K562 (cell line): ENCODE results near the gene TRPC3. TPM values are rescaled to one million over a fixed set of nuclear protein-coding genes. Genes with fewer than 3 reads are reported as not detected.

Source experiments
- NCOA6 ChIP-seq: fragments of 450-650 bp; IDR thresholded peaks from 2 replicates; pipeline ENCODE4 v1.6.1; 2017; ENCODE audit warnings: mild to moderate bottlenecking
- TAF15 ChIP-seq: fragments of 200-400 bp; formaldehyde crosslinking; IDR thresholded peaks from 2 replicates; pipeline ENCODE4 v1.6.1; 2017; ENCODE audit warnings: mild to moderate bottlenecking, low read depth, low read length, moderate library complexity
- ZNF134 ChIP-seq: fragments of 250-450 bp; sonication (Bioruptor Pico); conservative IDR thresholded peaks from 2 replicates; pipeline ENCODE4 v1.4.0; 2020
- ZNF165 ChIP-seq: fragments of 250-450 bp; sonication (Bioruptor Pico); IDR thresholded peaks from 2 replicates; pipeline ENCODE4 v1.4.0; 2020; ENCODE audit warnings: borderline replicate concordance
- polyA plus RNA-seq, 8 experiments: library from polyadenylated mRNA; depleted of rRNA in 4 of 8; stranded (reverse) in 5 of 8; unstranded in 3 of 8; fragments of >200 nt; fragmentation: Nextera tagmentation in 2 of 8; fragmentation: Illumina TruSeq in 1 of 8; extraction: Ambion mirVana in 2 of 8; extraction: Trizol in 1 of 8; gene quantifications; 2 replicates each; pipeline versions ENCODE4 v1.2.1 to v1.2.3, GENCODE V29; 2011 to 2014; ENCODE audit warnings: inconsistent platforms in 1 of 8, missing spikeins in 1 of 8
- total RNA-seq, 7 experiments: library from RNA; depleted of rRNA in 6 of 7; stranded (reverse); fragments of >200 nt in 6 of 7; fragmentation: Illumina TruSeq in 2 of 7; extraction: Trizol in 2 of 7; gene quantifications; 2 replicates each; pipeline versions ENCODE4 v1.2.1 to v1.2.3, GENCODE V29; 2011 to 2021; ENCODE audit warnings: low replicate concordance in 1 of 7
- TF ChIP-seq, protein P1 (sequence below): fragments of 450-650 bp; IDR thresholded peaks from 2 replicates; pipeline ENCODE4 v1.6.1; 2016; ENCODE audit warnings: low read depth
- TF ChIP-seq, protein P2 (sequence below): fragments of 250-450 bp; sonication (Bioruptor Pico); IDR thresholded peaks from 2 replicates; pipeline ENCODE4 v1.8.0; 2022; ENCODE audit warnings: inconsistent platforms, mild to moderate bottlenecking, moderate library complexity, borderline replicate concordance
- TF ChIP-seq, protein P3 (sequence below): fragments of 450-650 bp; IDR thresholded peaks from 2 replicates; pipeline ENCODE4 v1.6.1; 2016; ENCODE audit warnings: borderline replicate concordance
- TF ChIP-seq, protein P4 (sequence below), 2 experiments: IDR thresholded peaks in 1 of 2; conservative IDR thresholded peaks in 1 of 2; 2 replicates each; pipeline ENCODE4 v1.6.1; 2016; ENCODE audit warnings: low read depth in 2 of 2, mild to moderate bottlenecking in 1 of 2, missing compliant biosample characterization in 1 of 2, missing genetic modification characterization in 1 of 2, moderate library complexity in 1 of 2
- TF ChIP-seq, protein P5 (sequence below): fragments of 250-450 bp; sonication (Bioruptor Pico); IDR thresholded peaks from 2 replicates; pipeline ENCODE4 v1.4.0; 2020

The TRPC3 gene
- total and polyA plus RNA-seq, 9 of the 15 experiments (the other 6 are each of a cell fraction or from before 2014, with no cell fraction given), result 0.01 to 0.27 (median 0.11) TPM

DNA sequence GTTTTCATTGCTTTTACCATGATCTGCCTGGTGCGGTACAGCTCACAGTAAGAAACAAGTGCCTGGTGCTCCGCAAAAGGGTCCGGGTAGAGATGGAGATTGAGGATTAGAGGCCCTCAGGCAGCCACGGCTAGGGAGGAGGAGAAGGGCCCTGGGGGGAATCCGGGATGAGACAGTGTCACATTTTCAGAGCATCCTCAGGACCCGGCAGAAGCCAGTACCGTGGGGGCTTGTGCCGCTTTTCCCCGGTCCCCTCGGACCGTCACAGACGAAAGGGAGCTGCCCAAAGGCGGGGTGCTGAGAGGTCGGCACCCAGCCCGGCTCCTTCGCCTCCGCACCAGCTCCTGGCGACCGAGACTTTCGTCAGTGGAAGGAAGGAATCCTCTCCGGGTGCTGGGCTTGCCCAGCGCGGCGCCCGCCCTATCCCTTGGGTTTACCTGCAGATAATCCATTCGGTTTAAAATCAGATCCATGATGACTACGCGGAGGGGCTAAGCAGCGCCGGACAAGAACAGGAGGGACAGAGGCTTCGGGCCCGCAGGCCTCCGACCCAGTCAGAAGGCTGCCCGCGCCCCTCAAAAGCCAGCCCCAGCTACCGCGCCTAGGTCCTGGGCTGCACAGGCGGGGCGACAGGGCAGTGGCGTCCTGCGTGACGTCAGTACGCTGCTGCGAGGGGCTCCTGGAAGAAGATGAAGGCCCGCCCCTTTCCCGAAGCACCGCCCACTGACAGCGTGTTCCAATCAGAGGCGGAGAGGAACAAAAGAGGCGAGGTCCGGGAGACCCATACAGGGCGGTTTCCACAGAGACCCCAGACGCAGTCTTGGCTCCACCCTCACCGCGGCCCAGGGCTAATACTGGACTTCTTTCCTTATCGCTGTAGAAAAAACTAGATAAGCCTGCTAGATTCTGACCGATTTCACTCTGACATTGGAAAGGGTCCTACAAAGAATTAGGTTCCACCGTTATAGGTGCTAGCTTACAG, 81.7 kb downstream of the TRPC3 start, which contains the start of gene BBS7 (continued):
- TF ChIP-seq, protein P1, sequence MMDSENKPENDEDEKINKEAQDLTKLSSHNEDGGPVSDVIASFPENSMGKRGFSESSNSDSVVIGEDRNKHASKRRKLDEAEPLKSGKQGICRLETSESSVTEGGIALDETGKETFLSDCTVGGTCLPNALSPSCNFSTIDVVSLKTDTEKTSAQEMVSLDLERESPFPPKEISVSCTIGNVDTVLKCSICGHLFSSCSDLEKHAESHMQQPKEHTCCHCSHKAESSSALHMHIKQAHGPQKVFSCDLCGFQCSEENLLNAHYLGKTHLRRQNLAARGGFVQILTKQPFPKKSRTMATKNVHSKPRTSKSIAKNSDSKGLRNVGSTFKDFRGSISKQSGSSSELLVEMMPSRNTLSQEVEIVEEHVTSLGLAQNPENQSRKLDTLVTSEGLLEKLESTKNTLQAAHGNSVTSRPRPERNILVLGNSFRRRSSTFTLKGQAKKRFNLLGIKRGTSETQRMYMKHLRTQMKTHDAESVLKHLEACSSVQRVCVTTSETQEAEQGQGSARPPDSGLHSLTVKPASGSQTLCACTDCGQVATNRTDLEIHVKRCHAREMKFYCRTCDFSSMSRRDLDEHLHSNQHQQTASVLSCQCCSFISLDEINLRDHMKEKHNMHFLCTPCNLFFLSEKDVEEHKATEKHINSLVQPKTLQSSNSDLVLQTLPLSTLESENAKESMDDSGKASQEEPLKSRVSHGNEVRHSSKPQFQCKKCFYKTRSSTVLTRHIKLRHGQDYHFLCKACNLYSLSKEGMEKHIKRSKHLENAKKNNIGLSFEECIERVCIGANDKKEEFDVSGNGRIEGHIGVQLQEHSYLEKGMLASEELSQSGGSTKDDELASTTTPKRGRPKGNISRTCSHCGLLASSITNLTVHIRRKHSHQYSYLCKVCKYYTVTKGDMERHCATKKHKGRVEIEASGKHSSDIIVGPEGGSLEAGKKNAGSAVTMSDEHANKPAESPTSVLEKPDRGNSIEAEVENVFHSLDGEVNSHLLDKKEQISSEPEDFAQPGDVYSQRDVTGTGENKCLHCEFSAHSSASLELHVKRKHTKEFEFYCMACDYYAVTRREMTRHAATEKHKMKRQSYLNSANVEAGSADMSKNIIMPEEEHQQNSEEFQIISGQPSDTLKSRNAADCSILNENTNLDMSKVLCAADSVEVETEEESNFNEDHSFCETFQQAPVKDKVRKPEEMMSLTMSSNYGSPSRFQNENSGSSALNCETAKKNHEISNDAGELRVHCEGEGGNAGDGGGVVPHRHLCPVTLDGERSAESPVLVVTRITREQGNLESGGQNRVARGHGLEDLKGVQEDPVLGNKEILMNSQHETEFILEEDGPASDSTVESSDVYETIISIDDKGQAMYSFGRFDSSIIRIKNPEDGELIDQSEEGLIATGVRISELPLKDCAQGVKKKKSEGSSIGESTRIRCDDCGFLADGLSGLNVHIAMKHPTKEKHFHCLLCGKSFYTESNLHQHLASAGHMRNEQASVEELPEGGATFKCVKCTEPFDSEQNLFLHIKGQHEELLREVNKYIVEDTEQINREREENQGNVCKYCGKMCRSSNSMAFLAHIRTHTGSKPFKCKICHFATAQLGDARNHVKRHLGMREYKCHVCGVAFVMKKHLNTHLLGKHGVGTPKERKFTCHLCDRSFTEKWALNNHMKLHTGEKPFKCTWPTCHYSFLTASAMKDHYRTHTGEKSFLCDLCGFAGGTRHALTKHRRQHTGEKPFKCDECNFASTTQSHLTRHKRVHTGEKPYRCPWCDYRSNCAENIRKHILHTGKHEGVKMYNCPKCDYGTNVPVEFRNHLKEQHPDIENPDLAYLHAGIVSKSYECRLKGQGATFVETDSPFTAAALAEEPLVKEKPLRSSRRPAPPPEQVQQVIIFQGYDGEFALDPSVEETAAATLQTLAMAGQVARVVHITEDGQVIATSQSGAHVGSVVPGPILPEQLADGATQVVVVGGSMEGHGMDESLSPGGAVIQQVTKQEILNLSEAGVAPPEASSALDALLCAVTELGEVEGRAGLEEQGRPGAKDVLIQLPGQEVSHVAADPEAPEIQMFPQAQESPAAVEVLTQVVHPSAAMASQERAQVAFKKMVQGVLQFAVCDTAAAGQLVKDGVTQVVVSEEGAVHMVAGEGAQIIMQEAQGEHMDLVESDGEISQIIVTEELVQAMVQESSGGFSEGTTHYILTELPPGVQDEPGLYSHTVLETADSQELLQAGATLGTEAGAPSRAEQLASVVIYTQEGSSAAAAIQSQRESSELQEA, result no peak
- TF ChIP-seq, protein P2, sequence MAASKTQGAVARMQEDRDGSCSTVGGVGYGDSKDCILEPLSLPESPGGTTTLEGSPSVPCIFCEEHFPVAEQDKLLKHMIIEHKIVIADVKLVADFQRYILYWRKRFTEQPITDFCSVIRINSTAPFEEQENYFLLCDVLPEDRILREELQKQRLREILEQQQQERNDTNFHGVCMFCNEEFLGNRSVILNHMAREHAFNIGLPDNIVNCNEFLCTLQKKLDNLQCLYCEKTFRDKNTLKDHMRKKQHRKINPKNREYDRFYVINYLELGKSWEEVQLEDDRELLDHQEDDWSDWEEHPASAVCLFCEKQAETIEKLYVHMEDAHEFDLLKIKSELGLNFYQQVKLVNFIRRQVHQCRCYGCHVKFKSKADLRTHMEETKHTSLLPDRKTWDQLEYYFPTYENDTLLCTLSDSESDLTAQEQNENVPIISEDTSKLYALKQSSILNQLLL (CRISPR knock-in tag), result no peak
- TF ChIP-seq, protein P3, sequence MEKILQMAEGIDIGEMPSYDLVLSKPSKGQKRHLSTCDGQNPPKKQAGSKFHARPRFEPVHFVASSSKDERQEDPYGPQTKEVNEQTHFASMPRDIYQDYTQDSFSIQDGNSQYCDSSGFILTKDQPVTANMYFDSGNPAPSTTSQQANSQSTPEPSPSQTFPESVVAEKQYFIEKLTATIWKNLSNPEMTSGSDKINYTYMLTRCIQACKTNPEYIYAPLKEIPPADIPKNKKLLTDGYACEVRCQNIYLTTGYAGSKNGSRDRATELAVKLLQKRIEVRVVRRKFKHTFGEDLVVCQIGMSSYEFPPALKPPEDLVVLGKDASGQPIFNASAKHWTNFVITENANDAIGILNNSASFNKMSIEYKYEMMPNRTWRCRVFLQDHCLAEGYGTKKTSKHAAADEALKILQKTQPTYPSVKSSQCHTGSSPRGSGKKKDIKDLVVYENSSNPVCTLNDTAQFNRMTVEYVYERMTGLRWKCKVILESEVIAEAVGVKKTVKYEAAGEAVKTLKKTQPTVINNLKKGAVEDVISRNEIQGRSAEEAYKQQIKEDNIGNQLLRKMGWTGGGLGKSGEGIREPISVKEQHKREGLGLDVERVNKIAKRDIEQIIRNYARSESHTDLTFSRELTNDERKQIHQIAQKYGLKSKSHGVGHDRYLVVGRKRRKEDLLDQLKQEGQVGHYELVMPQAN, result no peak
- TF ChIP-seq TAF15 (no peak), ZNF134 (CRISPR knock-in tag) (no peak), NCOA6 (no peak), ZNF165 (CRISPR knock-in tag) (no peak)
- TF ChIP-seq, protein P4, sequence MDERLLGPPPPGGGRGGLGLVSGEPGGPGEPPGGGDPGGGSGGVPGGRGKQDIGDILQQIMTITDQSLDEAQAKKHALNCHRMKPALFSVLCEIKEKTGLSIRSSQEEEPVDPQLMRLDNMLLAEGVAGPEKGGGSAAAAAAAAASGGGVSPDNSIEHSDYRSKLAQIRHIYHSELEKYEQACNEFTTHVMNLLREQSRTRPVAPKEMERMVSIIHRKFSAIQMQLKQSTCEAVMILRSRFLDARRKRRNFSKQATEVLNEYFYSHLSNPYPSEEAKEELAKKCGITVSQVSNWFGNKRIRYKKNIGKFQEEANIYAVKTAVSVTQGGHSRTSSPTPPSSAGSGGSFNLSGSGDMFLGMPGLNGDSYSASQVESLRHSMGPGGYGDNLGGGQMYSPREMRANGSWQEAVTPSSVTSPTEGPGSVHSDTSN (CRISPR knock-in tag; IDR thresholded peaks at IDR 0.05; ENCODE audit: low read depth), result no peak
- TF ChIP-seq, protein P4 (tag; conservative IDR thresholded peaks at IDR 0.05; ENCODE audit: low read depth), result no peak
- TF ChIP-seq, protein P5, sequence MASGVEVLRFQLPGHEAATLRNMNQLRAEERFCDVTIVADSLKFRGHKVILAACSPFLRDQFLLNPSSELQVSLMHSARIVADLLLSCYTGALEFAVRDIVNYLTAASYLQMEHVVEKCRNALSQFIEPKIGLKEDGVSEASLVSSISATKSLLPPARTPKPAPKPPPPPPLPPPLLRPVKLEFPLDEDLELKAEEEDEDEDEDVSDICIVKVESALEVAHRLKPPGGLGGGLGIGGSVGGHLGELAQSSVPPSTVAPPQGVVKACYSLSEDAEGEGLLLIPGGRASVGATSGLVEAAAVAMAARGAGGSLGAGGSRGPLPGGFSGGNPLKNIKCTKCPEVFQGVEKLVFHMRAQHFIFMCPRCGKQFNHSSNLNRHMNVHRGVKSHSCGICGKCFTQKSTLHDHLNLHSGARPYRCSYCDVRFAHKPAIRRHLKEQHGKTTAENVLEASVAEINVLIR, result peak; percentile 74
